WERI-Rb-1 (cell line): Measurements from ENCODE around the gene ABR.
A peak's percentile ranks its signal among the peaks of the same experiment; 100 is the strongest.

ENCODE experiments used
- DNase-seq: peaks from one replicate; pipeline ENCODE4 v3.0.0-alpha.2; 2020
- H3K27ac ChIP-seq: fragments of 250-450 bp; sonication (Bioruptor Pico); 2 replicates; pipeline ENCODE4 v1.5.1; 2020; ENCODE audit warnings: mild to moderate bottlenecking, moderate library complexity
- H3K27me3 ChIP-seq: fragments of 250-450 bp; sonication (Bioruptor Pico); 2 replicates; pipeline ENCODE4 v1.5.1; 2021; ENCODE audit warnings: mild to moderate bottlenecking, low read depth, moderate library complexity; ENCODE audit not compliant: insufficient read depth, severe bottlenecking
- H3K36me3 ChIP-seq: fragments of 250-450 bp; sonication (Bioruptor Pico); 2 replicates; pipeline ENCODE4 v1.5.1; 2020; ENCODE audit warnings: mild to moderate bottlenecking, moderate library complexity
- H3K4me3 ChIP-seq: 2 replicates; pipeline ENCODE4 v1.5.1; 2011; ENCODE audit warnings: low read depth, mild to moderate bottlenecking, control low read depth, low read length
- H3K9me3 ChIP-seq: fragments of 250-450 bp; sonication (Bioruptor Pico); 2 replicates; pipeline ENCODE4 v1.5.1; 2021; ENCODE audit warnings: mild to moderate bottlenecking, moderate library complexity; ENCODE audit not compliant: severe bottlenecking
- TF ChIP-seq, protein P1 (sequence below): IDR thresholded peaks from 2 replicates; pipeline ENCODE4 v1.5.1; 2011; ENCODE audit warnings: low read depth, mild to moderate bottlenecking, control low read depth, inconsistent platforms, low read length

The ABR gene

DNA sequence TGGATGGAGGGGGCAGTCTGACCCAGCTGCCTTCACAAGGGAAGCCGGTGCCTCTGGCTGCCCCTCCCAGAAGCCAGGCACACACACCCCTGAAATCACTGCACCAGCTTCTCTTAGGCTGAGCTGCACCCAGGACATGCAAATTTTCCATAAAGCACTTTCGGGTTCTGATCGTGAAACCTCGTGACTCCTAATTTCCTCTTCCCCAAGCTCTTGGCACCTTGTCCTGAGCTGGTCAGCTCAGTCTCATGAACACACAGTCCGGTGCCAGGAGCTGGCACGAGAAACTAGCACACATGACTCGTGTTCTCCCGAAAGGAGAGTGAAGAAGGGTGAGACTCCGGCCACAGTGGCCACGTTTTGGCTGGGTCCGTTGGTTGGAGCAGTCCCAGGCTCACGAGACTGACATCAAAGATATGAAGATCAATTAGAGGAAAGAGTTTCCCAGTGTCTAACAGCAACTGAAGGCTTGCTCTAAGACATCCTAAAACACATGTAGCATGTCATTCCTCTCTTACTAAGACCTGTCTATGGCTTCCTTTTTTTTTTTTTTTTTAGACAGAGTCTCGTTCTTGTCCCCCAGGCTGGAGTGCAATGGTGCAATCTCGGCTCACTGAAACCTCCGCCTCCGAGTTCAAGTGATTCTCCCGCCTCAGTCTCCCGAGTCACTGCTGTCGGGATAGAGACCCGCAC, 9.2 kb upstream of the ABR start:
- Histone ChIP-seq H3K4me3 (no peak overlapping the region), H3K27me3 (no peaks in the 10 kb centered on the region), H3K36me3 (no peaks in the 10 kb centered on the region), H3K9me3 (no peaks in the 10 kb centered on the region), H3K27ac (no peak overlapping the region)
- TF ChIP-seq, protein P1, sequence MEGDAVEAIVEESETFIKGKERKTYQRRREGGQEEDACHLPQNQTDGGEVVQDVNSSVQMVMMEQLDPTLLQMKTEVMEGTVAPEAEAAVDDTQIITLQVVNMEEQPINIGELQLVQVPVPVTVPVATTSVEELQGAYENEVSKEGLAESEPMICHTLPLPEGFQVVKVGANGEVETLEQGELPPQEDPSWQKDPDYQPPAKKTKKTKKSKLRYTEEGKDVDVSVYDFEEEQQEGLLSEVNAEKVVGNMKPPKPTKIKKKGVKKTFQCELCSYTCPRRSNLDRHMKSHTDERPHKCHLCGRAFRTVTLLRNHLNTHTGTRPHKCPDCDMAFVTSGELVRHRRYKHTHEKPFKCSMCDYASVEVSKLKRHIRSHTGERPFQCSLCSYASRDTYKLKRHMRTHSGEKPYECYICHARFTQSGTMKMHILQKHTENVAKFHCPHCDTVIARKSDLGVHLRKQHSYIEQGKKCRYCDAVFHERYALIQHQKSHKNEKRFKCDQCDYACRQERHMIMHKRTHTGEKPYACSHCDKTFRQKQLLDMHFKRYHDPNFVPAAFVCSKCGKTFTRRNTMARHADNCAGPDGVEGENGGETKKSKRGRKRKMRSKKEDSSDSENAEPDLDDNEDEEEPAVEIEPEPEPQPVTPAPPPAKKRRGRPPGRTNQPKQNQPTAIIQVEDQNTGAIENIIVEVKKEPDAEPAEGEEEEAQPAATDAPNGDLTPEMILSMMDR, result no peak
- DNase-seq, result no peak

DNA sequence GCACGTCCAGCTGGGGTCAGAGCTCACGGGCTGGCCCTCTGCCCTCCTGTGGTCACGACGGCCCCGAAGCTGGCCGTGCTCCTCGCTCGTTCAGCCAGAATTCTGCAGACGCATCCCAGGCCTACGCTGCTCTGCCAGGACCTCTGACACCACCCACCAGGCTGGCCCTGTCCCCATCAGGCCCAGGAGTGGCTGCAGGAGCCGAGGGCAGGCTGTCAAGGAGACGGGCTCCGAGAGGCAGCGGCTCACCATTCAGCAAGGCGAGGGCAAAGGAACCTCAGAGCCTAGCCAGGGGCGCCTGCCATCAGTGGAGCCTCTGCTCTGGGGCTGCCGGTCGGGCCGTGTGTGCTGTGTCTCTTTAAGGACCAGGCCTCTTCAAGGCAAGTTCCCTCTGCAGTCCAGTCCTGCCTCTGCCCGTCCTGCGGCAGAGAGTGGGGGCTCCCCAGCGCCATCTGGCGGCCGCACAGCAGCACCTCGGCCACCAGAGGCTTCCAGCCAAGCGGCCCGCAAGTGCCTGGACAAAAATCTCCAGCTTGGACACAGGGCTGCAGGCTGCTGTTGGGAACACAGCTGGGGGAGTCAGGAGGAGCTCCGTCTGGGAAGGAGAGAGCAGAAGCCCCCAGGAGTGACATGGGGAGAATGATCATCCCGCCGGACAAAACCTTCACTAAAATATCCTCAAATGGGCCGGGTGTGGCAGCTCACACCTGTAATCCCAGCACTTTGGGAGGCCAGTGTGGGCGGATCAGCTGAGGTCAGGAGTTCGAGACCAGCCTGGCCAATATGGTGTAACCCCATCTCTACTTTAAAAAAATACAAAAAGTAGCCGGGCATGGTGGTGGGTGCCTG, 7.4 kb upstream of the ABR start:
- Histone ChIP-seq H3K9me3 (no peaks in the 10 kb centered on the region), H3K4me3 (no peak overlapping the region), H3K36me3 (no peaks in the 10 kb centered on the region), H3K27ac (peak overlapping the region; percentile 22; the same call in 1 of the 2 replicates), H3K27me3 (no peaks in the 10 kb centered on the region)
- peak; percentile 85 for DNase-seq
- TF ChIP-seq, protein P1, result peak; percentile 96

DNA sequence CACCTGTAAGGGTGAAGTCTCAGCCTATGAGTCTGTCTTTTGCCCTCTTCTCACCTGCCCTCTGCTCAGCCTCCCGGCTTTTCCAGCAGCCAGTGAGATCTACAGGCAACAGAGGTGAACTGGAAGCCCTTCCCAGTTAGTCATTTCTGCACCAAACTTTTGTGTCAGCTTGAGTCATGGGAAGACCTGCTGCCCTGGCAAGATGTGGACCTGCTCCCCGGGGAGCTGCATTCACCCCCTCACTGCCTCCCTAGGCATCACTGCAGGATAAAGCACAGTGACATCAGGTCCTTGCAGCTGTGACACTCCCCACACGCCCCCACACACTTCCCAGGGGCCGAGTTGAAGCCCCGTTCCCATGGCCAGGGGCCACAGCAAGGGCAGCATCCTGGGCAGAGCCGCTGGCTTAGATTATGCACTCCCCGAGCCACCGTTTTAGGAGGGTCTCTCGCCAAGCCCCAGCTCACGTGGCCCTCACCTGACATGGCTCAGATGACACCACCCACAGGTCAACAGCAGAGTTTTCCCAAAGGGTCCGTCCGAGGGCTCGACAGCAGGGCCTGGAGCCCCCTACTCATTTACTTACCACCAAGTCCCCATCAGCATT, 6.5 kb upstream of the ABR start:
- H3K4me3 ChIP-seq, result no peak overlapping the region
- TF ChIP-seq, protein P1, result no peak
- no peak overlapping the region for H3K27ac ChIP-seq
- no peaks in the 10 kb centered on the region for H3K27me3 ChIP-seq
- no peak for DNase-seq
- no peaks in the 10 kb centered on the region for H3K36me3 ChIP-seq
- H3K9me3 ChIP-seq, result no peaks in the 10 kb centered on the region

DNA sequence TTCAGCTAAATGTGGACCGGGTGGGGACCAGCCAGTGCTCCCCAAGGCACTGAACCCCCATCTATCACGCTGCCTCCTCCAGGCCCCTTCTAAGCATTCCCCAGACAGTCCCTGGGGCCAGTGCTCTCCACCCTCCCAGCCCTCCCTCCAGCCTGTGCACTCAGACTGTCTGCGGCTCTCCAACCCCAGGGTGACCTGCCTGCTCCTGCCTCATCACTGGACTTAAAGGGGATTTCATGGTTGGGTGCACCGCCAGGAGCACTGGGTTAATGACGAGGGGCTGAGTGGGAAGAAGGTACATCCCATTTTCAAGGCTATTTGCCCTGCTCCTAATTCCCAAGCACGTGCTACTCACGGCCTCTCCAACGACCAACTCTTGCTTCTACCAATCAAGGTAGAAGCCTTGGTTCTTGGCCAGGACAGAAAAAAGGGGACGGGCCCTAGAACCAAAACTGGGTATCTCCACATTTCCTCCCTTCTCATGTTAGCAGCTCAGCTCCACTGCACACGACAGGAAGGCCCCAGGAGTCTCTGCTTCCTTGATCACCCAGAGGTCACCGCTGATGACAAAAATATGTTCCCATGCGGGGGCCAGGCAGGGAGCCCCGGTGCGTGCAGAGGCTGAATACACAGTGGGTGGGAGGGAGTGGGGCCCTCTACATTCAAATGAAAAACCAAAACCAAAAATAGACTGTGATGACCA, 3.5 kb upstream of the ABR start:
- peak; percentile 96 for DNase-seq
- Histone ChIP-seq H3K9me3 (no peaks in the 10 kb centered on the region), H3K27ac (peak overlapping the region; percentile 82), H3K4me3 (peak overlapping the region; percentile 10), H3K27me3 (no peaks in the 10 kb centered on the region), H3K36me3 (no peaks in the 10 kb centered on the region)
- TF ChIP-seq, protein P1, result no peak

DNA sequence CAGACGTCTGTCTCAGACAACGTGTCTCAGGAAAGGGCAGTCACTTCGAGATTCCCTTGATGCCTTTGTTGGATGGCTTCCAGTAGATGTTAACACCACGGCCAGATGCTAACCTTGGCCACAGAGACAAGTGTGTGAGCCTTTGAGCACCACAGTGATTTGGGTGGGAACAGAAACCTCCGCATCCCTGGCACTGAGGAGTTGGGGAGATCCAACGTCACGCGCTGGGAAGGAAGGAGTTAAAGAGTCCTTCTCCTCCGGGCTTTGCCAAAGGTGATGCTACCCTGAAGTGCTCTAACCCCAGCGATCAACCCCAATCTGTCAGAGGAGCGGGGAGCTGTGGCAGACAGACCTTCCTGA, 3.0 kb upstream of the ABR start:
- Histone ChIP-seq H3K27ac (peak overlapping the region; percentile 82), H3K4me3 (peak overlapping the region; percentile 10), H3K9me3 (no peaks in the 10 kb centered on the region), H3K27me3 (no peaks in the 10 kb centered on the region), H3K36me3 (no peaks in the 10 kb centered on the region)
- TF ChIP-seq, protein P1, result no peak
- DNase-seq, result no peak
